DND-41 (cell line): ENCODE results near the gene ENTPD5.

ENCODE experiments used
- EZH2 ChIP-seq: IDR thresholded peaks from 3 replicates; pipeline ENCODE4 v1.6.1; 2012; ENCODE audit warnings: borderline replicate concordance, low read depth, mild to moderate bottlenecking, moderate library complexity, low read length, inconsistent platforms; ENCODE audit not compliant: severe bottlenecking
- TF ChIP-seq, protein P1 (sequence below): IDR thresholded peaks from 2 replicates; pipeline ENCODE4 v1.5.1; 2012; ENCODE audit warnings: borderline replicate concordance, low read length, moderate library complexity, mild to moderate bottlenecking; ENCODE audit not compliant: poor library complexity, severe bottlenecking; ENCODE audit errors: extremely low read depth

DNA sequence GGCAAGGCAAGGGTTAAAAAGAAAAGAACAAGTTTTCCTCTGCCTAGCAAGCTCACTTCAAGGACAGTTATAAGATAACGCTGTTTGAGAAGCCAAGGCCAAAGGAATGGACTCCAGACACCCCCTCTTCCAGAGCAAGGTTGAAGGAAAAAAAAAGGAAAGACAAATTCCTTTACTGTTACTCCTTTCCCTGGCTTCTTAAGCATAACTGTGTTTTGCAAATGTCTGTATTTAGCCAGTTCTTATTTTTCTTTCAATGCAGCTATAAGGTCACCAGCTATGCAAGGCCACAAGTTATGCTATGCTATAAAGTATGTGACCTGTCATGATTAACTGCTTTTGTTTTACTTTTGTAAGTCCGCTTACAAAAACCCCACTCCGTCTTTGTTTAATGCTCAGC is 105.8 kb downstream of the ENTPD5 start:
- TF ChIP-seq, protein P1, sequence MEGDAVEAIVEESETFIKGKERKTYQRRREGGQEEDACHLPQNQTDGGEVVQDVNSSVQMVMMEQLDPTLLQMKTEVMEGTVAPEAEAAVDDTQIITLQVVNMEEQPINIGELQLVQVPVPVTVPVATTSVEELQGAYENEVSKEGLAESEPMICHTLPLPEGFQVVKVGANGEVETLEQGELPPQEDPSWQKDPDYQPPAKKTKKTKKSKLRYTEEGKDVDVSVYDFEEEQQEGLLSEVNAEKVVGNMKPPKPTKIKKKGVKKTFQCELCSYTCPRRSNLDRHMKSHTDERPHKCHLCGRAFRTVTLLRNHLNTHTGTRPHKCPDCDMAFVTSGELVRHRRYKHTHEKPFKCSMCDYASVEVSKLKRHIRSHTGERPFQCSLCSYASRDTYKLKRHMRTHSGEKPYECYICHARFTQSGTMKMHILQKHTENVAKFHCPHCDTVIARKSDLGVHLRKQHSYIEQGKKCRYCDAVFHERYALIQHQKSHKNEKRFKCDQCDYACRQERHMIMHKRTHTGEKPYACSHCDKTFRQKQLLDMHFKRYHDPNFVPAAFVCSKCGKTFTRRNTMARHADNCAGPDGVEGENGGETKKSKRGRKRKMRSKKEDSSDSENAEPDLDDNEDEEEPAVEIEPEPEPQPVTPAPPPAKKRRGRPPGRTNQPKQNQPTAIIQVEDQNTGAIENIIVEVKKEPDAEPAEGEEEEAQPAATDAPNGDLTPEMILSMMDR: no peak
- TF ChIP-seq EZH2: no peak
